ENCODE results near the gene MARCHF3. TPM values are rescaled to one million over a fixed set of nuclear protein-coding genes. Genes with fewer than 3 reads are reported as not detected.
"Not testable (repeated sequence)": the region's sequence is repeated elsewhere in the genome, so short reads cannot be mapped to it uniquely, and the experiment has no call there.

Gene MARCHF3
- total RNA-seq, 4 donors from 2014 or later = 1.5 to 12.8 (median 6.0) TPM

GRCh38 chr5:127024821-127025220, 5.5 kb downstream of the MARCHF3 start:
- peaks cover 0 to 12% (median 0%) of the 10 kb centered on the region in 3 donors for H3K4me1 ChIP-seq
- no peaks in the 10 kb centered on the region for H3K36me3 ChIP-seq
- no peak overlapping the region for H3K27ac ChIP-seq
- WGBS, 2 donors (ENCODE audit: low coverage in 1 of 2) = 48 to 77% methylated on average over 4 of the region's 4 CpGs
- H3K27me3 ChIP-seq = no peaks in the 10 kb centered on the region
- TF ChIP-seq, protein P1, sequence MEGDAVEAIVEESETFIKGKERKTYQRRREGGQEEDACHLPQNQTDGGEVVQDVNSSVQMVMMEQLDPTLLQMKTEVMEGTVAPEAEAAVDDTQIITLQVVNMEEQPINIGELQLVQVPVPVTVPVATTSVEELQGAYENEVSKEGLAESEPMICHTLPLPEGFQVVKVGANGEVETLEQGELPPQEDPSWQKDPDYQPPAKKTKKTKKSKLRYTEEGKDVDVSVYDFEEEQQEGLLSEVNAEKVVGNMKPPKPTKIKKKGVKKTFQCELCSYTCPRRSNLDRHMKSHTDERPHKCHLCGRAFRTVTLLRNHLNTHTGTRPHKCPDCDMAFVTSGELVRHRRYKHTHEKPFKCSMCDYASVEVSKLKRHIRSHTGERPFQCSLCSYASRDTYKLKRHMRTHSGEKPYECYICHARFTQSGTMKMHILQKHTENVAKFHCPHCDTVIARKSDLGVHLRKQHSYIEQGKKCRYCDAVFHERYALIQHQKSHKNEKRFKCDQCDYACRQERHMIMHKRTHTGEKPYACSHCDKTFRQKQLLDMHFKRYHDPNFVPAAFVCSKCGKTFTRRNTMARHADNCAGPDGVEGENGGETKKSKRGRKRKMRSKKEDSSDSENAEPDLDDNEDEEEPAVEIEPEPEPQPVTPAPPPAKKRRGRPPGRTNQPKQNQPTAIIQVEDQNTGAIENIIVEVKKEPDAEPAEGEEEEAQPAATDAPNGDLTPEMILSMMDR (IDR thresholded peaks at IDR 0.05) = no peak
- TF ChIP-seq POLR2A (IDR thresholded peaks at IDR 0.05) (no peak), POLR2AphosphoS5 (IDR thresholded peaks at IDR 0.05) (no peak)
- ATAC-seq = no peak
- no peaks in the 10 kb centered on the region for H3K9me3 ChIP-seq
- H3K4me3 ChIP-seq = no peak overlapping the region

DNA sequence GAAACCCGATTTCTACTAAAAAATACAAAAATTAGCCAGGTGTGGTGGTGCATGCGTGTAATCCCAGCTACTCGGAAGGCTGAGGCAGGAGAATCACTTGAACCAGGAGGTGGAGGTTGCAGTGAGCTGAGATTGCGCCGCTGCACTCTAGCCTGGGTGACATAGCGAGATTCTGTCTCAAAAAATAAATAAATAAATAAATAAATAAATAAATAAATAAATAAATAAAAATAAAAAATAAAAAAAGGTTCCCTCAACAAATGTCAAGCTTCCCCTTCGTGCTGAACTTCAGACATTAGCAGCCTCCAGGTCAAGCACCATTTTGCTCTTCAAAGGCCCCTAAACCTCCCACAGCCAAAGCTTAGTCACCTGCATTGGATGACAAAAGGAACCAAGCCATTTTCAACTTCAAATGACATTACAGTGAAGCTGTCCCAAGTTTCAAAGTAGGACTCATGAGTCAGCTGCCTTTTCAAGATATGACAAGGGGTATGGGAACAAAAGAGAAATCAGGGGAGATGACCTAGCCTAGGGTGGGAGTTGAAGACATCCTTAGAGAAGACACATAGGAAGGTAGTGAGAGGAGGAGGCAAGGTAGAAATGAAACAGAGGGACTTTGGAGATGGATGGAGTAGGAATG, 6.7 kb downstream of the MARCHF3 start:
- H3K9me3 ChIP-seq, ATAC-seq, H3K27me3 ChIP-seq, H3K36me3 ChIP-seq, H3K4me3 ChIP-seq, H3K4me1 ChIP-seq, H3K27ac ChIP-seq: not testable (repeated sequence)
- 92 to 100% methylated on average over 2 to 5 of the region's 7 CpGs for WGBS, 2 donors (ENCODE audit: low coverage in 1 of 2)

GRCh38 chr5:127022846-127023245, 7.5 kb downstream of the MARCHF3 start:
- H3K27me3 ChIP-seq = no peaks in the 10 kb centered on the region
- ATAC-seq = no peak
- 80 to 93% methylated on average over 1 to 3 of the region's 3 CpGs for WGBS, 2 donors (ENCODE audit: low coverage in 1 of 2)
- H3K27ac ChIP-seq = no peak overlapping the region
- no peaks in the 10 kb centered on the region for H3K36me3 ChIP-seq
- no peak for TF ChIP-seq EP300 (IDR thresholded peaks at IDR 0.05)
- TF ChIP-seq POLR2AphosphoS5 (IDR thresholded peaks at IDR 0.05) = no peak
- TF ChIP-seq, protein P1 (IDR thresholded peaks at IDR 0.05) = no peak
- TF ChIP-seq POLR2A (IDR thresholded peaks at IDR 0.05) = no peak
- H3K4me1 ChIP-seq = no peaks in the 10 kb centered on the region
- no peak overlapping the region for H3K4me3 ChIP-seq
- H3K9me3 ChIP-seq = no peaks in the 10 kb centered on the region

DNA sequence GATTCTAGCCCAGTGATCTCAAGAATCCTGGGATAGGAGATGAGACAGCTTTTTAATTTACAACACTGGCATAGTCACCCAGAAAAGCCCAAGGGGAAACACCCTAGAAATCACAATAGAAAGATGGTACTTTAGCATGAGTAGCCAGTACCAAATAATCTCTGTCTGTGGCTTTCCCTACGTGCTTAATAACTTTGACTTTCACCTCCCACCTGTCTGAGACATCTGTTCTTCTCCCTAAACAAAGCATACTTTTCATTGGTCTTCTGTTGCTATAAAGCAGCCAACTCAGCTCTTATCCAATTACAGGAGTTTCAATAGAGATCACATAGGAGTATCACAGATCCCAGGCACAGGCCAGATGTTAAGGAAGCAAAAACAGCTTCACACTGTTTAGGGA, 10.4 kb downstream of the MARCHF3 start:
- TF ChIP-seq, protein P1 (IDR thresholded peaks at IDR 0.05) = no peak
- TF ChIP-seq EP300 (IDR thresholded peaks at IDR 0.05) (no peak), POLR2A (IDR thresholded peaks at IDR 0.05) (no peak), POLR2AphosphoS5 (IDR thresholded peaks at IDR 0.05) (no peak)
- no peaks in the 10 kb centered on the region for H3K4me1 ChIP-seq
- H3K27me3 ChIP-seq = no peaks in the 10 kb centered on the region
- no peak overlapping the region for H3K4me3 ChIP-seq
- H3K27ac ChIP-seq = no peak overlapping the region
- no peaks in the 10 kb centered on the region for H3K9me3 ChIP-seq
- no peaks in the 10 kb centered on the region for H3K36me3 ChIP-seq
- WGBS, 2 donors (ENCODE audit: low coverage in 1 of 2) = 46 to 67% methylated on average over 1 of the region's 1 CpG
- no peak for ATAC-seq

GRCh38 chr5:127016722-127017121, 13.6 kb downstream of the MARCHF3 start:
- H3K36me3 ChIP-seq, H3K4me1 ChIP-seq, ATAC-seq, H3K4me3 ChIP-seq, H3K9me3 ChIP-seq, H3K27me3 ChIP-seq, H3K27ac ChIP-seq: not testable (repeated sequence)
- WGBS, 2 donors (ENCODE audit: low coverage in 1 of 2) = 95 to 100% methylated on average over 4 of the region's 4 CpGs

DNA sequence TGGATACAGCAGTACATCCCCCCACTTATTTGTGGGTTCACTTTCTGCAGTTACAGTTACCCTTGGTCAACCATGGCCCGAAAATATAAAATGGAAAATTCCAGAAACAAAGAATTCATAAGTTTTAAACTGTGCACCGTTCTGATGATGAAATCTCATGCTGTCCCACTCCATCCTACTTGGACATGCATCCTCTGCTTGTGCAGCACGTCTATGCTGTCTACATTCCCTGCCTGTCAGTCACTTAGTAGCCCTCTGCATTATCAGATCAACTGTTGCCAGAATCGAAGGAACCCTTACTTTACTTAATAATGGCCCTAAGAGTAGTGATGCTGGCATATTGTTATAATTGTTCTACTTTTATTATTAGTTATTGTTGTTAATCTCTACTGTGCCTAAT, 14.6 kb downstream of the MARCHF3 start:
- 73 to 77% methylated on average over 4 of the region's 4 CpGs for WGBS, 2 donors (ENCODE audit: low coverage in 1 of 2)
- TF ChIP-seq, protein P1 (IDR thresholded peaks at IDR 0.05) = no peak
- TF ChIP-seq POLR2AphosphoS5 (IDR thresholded peaks at IDR 0.05) (no peak), EP300 (IDR thresholded peaks at IDR 0.05) (no peak), POLR2A (IDR thresholded peaks at IDR 0.05) (no peak)
- H3K4me3 ChIP-seq = no peak overlapping the region

More for the DNA sequence above, 14.6 kb downstream of the MARCHF3 start:
- no peaks in the 10 kb centered on the region for H3K4me1 ChIP-seq
- no peak overlapping the region for H3K27ac ChIP-seq
- no peaks in the 10 kb centered on the region for H3K27me3 ChIP-seq
- H3K36me3 ChIP-seq = no peaks in the 10 kb centered on the region
- no peak for ATAC-seq
- H3K9me3 ChIP-seq = no peaks in the 10 kb centered on the region

Measured in gastroesophageal sphincter (tissue), 4 donors.